Testis (tissue), 3 donors: ENCODE measurements around the gene CXCL17. TPM values are rescaled to one million over a fixed set of nuclear protein-coding genes. Genes with fewer than 3 reads are reported as not detected.

ENCODE experiments used
- DNase-seq: peaks from one replicate; pipeline ENCODE4 v3.0.0-alpha.2; 2019
- H3K27ac ChIP-seq, 2 donors: fragments of 200-600 bp; sonication (generic); one replicate each; pipeline ENCODE4 v1.5.1; 2019
- H3K27me3 ChIP-seq: fragments of 200-600 bp; sonication (generic); one replicate; pipeline ENCODE4 v1.5.1; 2019
- H3K36me3 ChIP-seq: fragments of 200-600 bp; sonication (generic); one replicate; pipeline ENCODE4 v1.5.1; 2017; ENCODE audit warnings: low read depth; ENCODE audit errors: missing control alignments
- H3K4me1 ChIP-seq: fragments of 200-600 bp; sonication (generic); one replicate; pipeline ENCODE4 v1.5.1; 2019
- H3K4me3 ChIP-seq, 2 donors: fragments of 200-600 bp; sonication (generic); one replicate each; pipeline ENCODE4 v1.5.1; 2017 to 2019
- H3K9me3 ChIP-seq: fragments of 200-600 bp; sonication (generic); one replicate; pipeline ENCODE4 v1.5.1; 2017
- CTCF ChIP-seq, 3 experiments: fragments of 450-650 bp in 2 of 3; fragments of 200-600 bp in 1 of 3; sonication (generic) in 1 of 3; IDR thresholded peaks; one replicate each; pipeline ENCODE4 v1.5.1; 2016 to 2019; ENCODE audit warnings: antibody characterized with exemption in 3 of 3, mild to moderate bottlenecking in 2 of 3, moderate library complexity in 1 of 3
- POLR2A ChIP-seq: fragments of 450-650 bp; IDR thresholded peaks from one replicate; pipeline ENCODE4 v1.6.1; 2017; ENCODE audit warnings: antibody characterized with exemption, mild to moderate bottlenecking, moderate library complexity
- WGBS, 2 donors: methylation state at CpG; one replicate each; pipeline ENCODE4 v1.1.5; 2018; 5-methylcytosine and 5-hydroxymethylcytosine counted together
- intact Hi-C: fragments of 100-400 bp; cut with DNase I; formaldehyde crosslinking; loops from one replicate; pipeline ENCODE4 v1.15.1; 2023; ENCODE audit warnings: low total_unique reads
- polyA plus RNA-seq: library from polyadenylated mRNA; stranded (reverse); fragments of 350-450 nt; fragmentation: Illumina TruSeq; extraction: RNeasy Lipid Tissue Mini Kit (QIAGEN cat#74804); gene quantifications from one replicate; pipeline ENCODE4 v1.2.3, GENCODE V29; 2014; ENCODE audit warnings: low read depth, low replicate concordance; ENCODE audit not compliant: insufficient read depth
- total RNA-seq, 2 donors: library from RNA; depleted of rRNA; stranded (reverse); fragments of >200 nt; gene quantifications; one replicate each; pipeline ENCODE4 v1.2.3, GENCODE V29; 2016

The CXCL17 gene
- total and polyA plus RNA-seq, 3 donors from 2014 or later = not detected

DNA sequence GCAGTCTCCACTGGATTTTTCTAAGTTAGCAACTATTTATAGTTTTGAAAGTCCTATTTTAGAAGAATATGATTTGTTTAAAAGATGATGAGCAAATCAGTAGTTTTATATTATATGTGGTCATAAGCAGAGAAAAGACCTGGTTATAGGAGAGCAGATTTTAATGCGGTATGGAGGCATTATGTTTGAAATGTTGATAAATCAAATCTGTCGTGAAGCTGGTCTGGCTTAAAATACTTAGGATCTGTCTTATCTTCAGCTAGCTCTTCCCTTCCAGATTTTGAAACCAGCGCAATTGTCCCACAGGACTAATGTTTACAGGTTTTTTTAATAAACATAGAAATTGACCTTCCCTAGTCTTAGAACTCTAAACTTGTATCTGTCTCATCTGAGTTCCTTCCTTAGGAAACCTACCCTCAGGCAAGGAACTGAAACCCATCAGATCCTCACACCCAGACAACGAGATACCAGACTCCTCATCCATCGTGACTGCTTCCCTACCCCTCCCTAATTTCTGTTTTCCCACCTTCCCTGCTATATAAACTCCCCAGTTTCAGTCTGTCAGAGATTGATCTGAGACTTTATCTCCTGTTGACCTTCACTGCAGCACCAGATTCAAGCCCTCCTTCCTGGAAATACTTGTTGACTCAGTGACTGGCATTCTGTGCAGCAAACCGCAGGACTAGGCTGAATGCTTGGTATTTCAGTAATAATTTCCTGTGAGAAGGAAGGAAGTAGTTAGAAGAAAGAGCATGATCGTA is 37.8 kb upstream of the CXCL17 start:
- H3K4me1 ChIP-seq = peaks cover 8% of the 10 kb centered on the region
- H3K27me3 ChIP-seq = no peaks in the 10 kb centered on the region
- no peaks in the 10 kb centered on the region for H3K9me3 ChIP-seq
- TF ChIP-seq CTCF (IDR thresholded peaks at IDR 0.05) (no peak), POLR2A (no peak)
- intact Hi-C loops = no loop called here
- 49 to 51% methylated on average over 7 of the region's 7 CpGs for WGBS, 2 donors
- no peaks in the 10 kb centered on the region for H3K36me3 ChIP-seq
- no peak for DNase-seq
- H3K4me3 ChIP-seq = no peak overlapping the region
- H3K27ac ChIP-seq = no peak overlapping the region

DNA sequence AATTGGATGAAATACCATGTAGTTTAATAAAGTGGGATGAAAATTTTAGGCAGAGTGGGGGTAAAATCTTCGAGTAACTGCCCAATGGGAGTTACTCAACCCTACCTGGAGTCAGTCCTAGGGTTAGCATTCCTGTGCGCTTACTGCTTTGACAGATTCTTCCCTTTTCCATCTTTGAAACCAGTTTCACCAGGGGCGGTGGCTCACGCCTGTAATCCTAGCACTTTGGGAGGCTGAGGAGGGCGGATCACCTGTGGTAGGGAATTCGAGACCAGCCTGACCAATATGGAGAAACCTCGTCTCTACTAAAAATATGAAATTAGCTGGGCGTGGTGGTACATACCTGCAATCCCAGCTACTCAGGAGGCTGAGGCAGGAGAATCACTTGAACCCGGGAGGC is 37.0 kb upstream of the CXCL17 start:
- no peak overlapping the region for H3K4me3 ChIP-seq
- DNase-seq = no peak
- H3K27ac ChIP-seq = no peak overlapping the region
- no peaks in the 10 kb centered on the region for H3K9me3 ChIP-seq
- peaks cover 8% of the 10 kb centered on the region for H3K4me1 ChIP-seq
- no peaks in the 10 kb centered on the region for H3K27me3 ChIP-seq
- TF ChIP-seq CTCF (IDR thresholded peaks at IDR 0.05) (no peak), POLR2A (no peak)
- H3K36me3 ChIP-seq = no peaks in the 10 kb centered on the region
- intact Hi-C loops = no loop called here
- WGBS, 2 donors = 94 to 96% methylated on average over 9 of the region's 9 CpGs

- TF ChIP-seq POLR2A (no peak), CTCF (IDR thresholded peaks at IDR 0.05) (no peak)
- intact Hi-C loops = no loop called here
- H3K4me1 ChIP-seq = peaks cover 8% of the 10 kb centered on the region
- H3K36me3 ChIP-seq = no peaks in the 10 kb centered on the region
- no peaks in the 10 kb centered on the region for H3K27me3 ChIP-seq
- H3K9me3 ChIP-seq = no peaks in the 10 kb centered on the region
- no peak overlapping the region for H3K27ac ChIP-seq
- no peak overlapping the region for H3K4me3 ChIP-seq
- no peak for DNase-seq
- WGBS, 2 donors = 96 to 100% methylated on average over 2 of the region's 2 CpGs
These were observed 36.1 kb upstream of the CXCL17 start for GRCh38 chr19:42478765-42479311.

GRCh38 chr19:42477933-42478332 is 35.2 kb upstream of the CXCL17 start:
- no peak for DNase-seq
- H3K27ac ChIP-seq = no peak overlapping the region
- peaks cover 8% of the 10 kb centered on the region for H3K4me1 ChIP-seq
- H3K27me3 ChIP-seq = no peaks in the 10 kb centered on the region
- no peak overlapping the region for H3K4me3 ChIP-seq
- no peaks in the 10 kb centered on the region for H3K9me3 ChIP-seq
- H3K36me3 ChIP-seq = no peaks in the 10 kb centered on the region
- TF ChIP-seq CTCF (IDR thresholded peaks at IDR 0.05) = no peak
- intact Hi-C loops = no loop called here
- WGBS, 2 donors = 93 to 94% methylated on average over 2 of the region's 2 CpGs

GRCh38 chr19:42477117-42477516 is 34.4 kb upstream of the CXCL17 start:
- no peak for TF ChIP-seq CTCF (IDR thresholded peaks at IDR 0.05)
- TF ChIP-seq POLR2A = no peak
- intact Hi-C loops = no loop called here
- Histone ChIP-seq H3K9me3 (no peaks in the 10 kb centered on the region), H3K27ac (no peak overlapping the region), H3K36me3 (no peaks in the 10 kb centered on the region), H3K27me3 (no peaks in the 10 kb centered on the region), H3K4me1 (peaks cover 12% of the 10 kb centered on the region), H3K4me3 (no peak overlapping the region)
- 93 to 95% methylated on average over 2 of the region's 2 CpGs for WGBS, 2 donors
- DNase-seq = peak; percentile 2
